Tibial artery (tissue), 4 donors: ENCODE measurements around the gene HSH2D.

Source experiments
- DNase-seq, 2 donors: peaks; one replicate each; pipeline ENCODE4 v3.0.0-alpha.2; 2019
- H3K27ac ChIP-seq, 2 donors: fragments of 200-600 bp; sonication (generic) in 1 of 2; 1 replicate in 1 of 2; 2 replicates in 1 of 2; pipeline ENCODE4 v1.5.1; 2018 to 2019; ENCODE audit warnings: mild to moderate bottlenecking in 1 of 2
- H3K27me3 ChIP-seq, 2 donors: fragments of 200-600 bp; sonication (generic) in 1 of 2; one replicate each; pipeline versions ENCODE4 v1.5.1 to v1.6.0; 2016 to 2019
- H3K36me3 ChIP-seq, 3 donors: fragments of 200-600 bp; sonication (generic) in 2 of 3; one replicate each; pipeline ENCODE4 v1.5.1; 2016 to 2019; ENCODE audit warnings: mild to moderate bottlenecking in 2 of 3
- H3K4me1 ChIP-seq, 4 donors: fragments of 200-600 bp; sonication (generic) in 2 of 4; 1 replicate in 3 of 4; 2 replicates in 1 of 4; pipeline ENCODE4 v1.5.1; 2016 to 2019
- H3K4me3 ChIP-seq, 2 donors: fragments of 200-600 bp; sonication (generic) in 1 of 2; 1 replicate in 1 of 2; 2 replicates in 1 of 2; pipeline ENCODE4 v1.5.1; 2018 to 2019; ENCODE audit warnings: mild to moderate bottlenecking in 2 of 2
- H3K9me3 ChIP-seq, 3 donors: fragments of 200-600 bp; sonication (generic) in 1 of 3; one replicate each; pipeline ENCODE4 v1.5.1; 2016 to 2019
- intact Hi-C: fragments of 100-400 bp; cut with DNase I; formaldehyde crosslinking; loops from one replicate; pipeline ENCODE4 v1.15.0; 2023; ENCODE audit warnings: low total_unique reads
- TF ChIP-seq, protein P1 (sequence below), 2 experiments: fragments of 200-600 bp in 1 of 2; fragments of 450-650 bp in 1 of 2; IDR thresholded peaks; one replicate each; pipeline ENCODE4 v1.5.1; 2017 to 2019; ENCODE audit warnings: antibody characterized with exemption in 2 of 2, mild to moderate bottlenecking in 1 of 2, moderate library complexity in 1 of 2

Gene HSH2D, protein sequence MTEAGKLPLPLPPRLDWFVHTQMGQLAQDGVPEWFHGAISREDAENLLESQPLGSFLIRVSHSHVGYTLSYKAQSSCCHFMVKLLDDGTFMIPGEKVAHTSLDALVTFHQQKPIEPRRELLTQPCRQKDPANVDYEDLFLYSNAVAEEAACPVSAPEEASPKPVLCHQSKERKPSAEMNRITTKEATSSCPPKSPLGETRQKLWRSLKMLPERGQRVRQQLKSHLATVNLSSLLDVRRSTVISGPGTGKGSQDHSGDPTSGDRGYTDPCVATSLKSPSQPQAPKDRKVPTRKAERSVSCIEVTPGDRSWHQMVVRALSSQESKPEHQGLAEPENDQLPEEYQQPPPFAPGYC

DNA sequence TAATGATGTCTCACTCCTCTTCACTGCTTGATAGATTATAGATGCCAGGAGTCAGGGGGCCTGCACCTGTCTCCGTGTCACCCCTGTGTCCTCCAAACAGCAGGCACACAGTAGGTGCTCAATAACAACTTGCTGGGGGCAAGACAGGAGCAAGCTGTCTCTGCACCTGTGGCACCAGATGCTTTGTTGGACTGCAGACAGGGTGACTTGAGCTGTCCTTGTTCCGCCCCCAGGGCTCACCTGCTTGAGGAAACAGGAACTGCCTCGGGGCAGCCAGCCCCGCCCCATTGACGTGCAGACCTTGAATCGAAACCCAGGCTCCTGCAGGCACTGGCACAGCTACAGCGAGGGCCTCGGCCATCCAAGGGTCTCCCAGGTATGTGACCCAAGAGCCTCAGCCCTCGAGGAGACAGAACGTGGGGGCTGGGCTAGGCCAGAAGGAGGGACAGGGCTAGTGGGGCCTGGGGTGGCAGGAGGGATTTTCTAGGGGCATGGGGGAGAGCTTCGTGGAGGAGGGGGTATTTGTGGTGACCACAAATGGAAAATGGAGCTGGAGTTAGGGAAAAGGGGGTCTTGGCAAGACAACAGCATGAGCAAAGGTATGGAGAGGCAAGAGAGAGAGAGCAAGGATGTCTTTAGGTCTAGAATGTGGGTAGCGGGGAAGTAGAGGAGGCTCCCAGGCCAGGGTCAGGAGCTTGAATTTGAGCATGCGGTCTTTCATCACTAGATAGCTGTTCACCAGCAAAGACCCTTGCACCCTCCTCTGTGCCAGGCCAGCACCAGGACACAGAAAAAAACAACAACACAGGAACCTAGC lies at the start of gene HSH2D:
TSS of gene HSH2D (plus strand) at position 287 of the 817 bp plus-strand sequence. CDS start 5,066 bp downstream, outside the sequence.
- H3K9me3 ChIP-seq: no peaks in the 10 kb centered on the region
- no peaks in the 10 kb centered on the region for H3K4me1 ChIP-seq
- no peaks in the 10 kb centered on the region for H3K36me3 ChIP-seq
- DNase-seq: no peak
- TF ChIP-seq, protein P1, sequence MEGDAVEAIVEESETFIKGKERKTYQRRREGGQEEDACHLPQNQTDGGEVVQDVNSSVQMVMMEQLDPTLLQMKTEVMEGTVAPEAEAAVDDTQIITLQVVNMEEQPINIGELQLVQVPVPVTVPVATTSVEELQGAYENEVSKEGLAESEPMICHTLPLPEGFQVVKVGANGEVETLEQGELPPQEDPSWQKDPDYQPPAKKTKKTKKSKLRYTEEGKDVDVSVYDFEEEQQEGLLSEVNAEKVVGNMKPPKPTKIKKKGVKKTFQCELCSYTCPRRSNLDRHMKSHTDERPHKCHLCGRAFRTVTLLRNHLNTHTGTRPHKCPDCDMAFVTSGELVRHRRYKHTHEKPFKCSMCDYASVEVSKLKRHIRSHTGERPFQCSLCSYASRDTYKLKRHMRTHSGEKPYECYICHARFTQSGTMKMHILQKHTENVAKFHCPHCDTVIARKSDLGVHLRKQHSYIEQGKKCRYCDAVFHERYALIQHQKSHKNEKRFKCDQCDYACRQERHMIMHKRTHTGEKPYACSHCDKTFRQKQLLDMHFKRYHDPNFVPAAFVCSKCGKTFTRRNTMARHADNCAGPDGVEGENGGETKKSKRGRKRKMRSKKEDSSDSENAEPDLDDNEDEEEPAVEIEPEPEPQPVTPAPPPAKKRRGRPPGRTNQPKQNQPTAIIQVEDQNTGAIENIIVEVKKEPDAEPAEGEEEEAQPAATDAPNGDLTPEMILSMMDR (IDR thresholded peaks at IDR 0.05): no peak
- H3K27me3 ChIP-seq: peaks cover 0 to 15% of the 10 kb centered on the region in 2 donors
- intact Hi-C loops: no loop called here
- no peak within 1 kb of the TSS for H3K27ac ChIP-seq
- H3K4me3 ChIP-seq: no peak within 1 kb of the TSS

DNA sequence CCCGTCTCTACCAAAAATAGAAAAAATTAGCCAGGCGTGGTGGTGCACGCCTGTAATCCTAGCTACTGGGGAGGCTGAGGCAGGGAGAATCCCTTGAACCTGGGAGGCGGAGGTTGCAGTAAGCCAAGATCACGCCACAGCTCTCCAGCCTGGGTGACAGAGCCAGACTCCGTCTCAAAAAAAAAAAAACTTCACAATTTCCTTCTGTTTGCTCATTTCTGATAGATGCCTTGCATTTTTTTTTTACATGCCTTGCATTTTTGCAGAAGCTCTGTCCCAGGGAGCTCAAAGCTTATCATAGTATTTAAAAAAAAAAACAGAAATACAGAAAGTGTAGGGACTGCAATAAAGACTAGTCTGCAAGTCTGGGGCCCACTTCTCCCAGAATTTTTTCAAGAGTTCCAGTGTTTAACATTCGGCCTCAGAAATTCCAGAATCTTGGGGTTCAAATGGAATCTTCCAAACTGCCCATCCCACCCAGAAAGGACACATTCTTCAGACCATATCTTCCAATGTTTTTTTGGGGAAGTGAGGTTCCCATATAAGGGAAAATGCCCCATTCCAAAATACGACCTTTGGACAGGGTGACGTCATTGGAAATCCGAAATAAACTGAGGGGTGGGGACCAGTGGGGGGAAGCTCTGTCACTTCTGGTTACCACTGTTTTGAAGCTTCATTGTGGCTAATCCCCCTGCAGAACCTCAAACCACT lies 49.0 kb upstream of the HSH2D start:
- Histone ChIP-seq H3K27ac (peak overlapping the region; percentile 61 to 67), H3K27me3 (no peaks in the 10 kb centered on the region), H3K4me1 (peaks cover 0 to 39% (median 22%) of the 10 kb centered on the region in 4 donors), H3K36me3 (peaks cover 97 to 100% (median 99%) of the 10 kb centered on the region in 3 donors), H3K9me3 (no peaks in the 10 kb centered on the region), H3K4me3 (no peak overlapping the region)
- DNase-seq: no peak
- intact Hi-C loops: no loop called here
- TF ChIP-seq, protein P1 (IDR thresholded peaks at IDR 0.05): no peak

DNA sequence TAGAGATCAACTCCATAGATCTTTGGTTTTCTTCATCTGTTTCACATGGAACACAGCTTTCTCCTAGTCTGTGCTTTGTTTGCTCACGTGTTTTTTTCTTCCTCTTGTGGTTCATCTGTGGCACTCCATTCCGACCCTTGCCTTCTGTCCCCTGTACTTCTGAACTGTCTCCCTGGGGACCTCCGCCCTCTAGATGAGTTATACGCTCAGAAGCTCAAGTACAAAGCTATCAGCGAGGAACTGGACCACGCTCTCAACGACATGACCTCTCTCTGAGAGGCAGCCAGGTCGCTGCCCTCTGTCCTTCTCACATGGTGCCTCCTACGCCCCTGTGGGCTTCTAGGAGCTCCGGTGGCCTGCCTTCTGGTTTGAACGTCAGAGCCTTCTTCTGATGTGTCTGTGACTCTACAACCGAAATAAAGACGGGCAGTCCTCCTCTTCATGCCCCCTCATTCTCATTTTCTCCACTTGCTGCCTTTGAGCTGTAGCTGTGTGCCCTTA lies 48.4 kb upstream of the HSH2D start:
- intact Hi-C loops: no loop called here
- no peaks in the 10 kb centered on the region for H3K9me3 ChIP-seq
- no peaks in the 10 kb centered on the region for H3K27me3 ChIP-seq
- peaks cover 97 to 100% (median 99%) of the 10 kb centered on the region in 3 donors for H3K36me3 ChIP-seq
- TF ChIP-seq, protein P1 (IDR thresholded peaks at IDR 0.05): no peak
- peak overlapping the region; percentile 61 to 67 for H3K27ac ChIP-seq
- DNase-seq: no peak
- peaks cover 0 to 39% (median 20%) of the 10 kb centered on the region in 4 donors for H3K4me1 ChIP-seq
- H3K4me3 ChIP-seq: no peak overlapping the region

DNA sequence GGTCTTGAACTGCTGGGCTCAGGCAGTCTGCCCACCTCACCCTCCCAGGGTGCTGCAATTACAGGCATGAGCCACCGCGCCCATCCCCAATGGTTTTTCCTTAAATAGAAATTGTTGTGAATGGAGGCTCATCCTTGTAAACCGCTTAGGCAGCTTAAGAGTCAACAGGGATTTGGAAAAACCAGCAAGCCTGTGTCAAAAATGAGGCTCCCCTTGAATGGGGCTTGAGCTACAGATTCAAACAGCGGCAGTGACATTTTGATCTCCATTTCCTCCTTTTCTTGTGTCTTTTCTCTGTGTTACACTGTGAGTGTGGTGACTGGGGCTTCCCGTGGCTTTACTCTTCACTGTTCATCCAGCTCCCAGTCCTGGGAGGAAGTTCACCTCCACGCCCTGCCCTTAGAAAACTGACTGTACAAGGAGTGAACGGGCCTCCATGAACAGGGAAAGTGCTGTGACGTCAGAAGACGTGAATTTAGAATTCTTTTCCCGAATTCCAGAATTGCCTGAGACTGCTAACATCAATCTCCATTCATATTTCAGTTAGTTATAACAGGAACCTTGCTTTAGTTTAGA lies 47.1 kb upstream of the HSH2D start:
- intact Hi-C loops: no loop called here
- H3K4me1 ChIP-seq: peaks cover 0 to 39% (median 18%) of the 10 kb centered on the region in 4 donors
- peaks cover 97 to 100% (median 99%) of the 10 kb centered on the region in 3 donors for H3K36me3 ChIP-seq

More for the DNA sequence above, 47.1 kb upstream of the HSH2D start:
- no peaks in the 10 kb centered on the region for H3K9me3 ChIP-seq
- TF ChIP-seq, protein P1 (IDR thresholded peaks at IDR 0.05): no peak
- H3K27ac ChIP-seq: peak overlapping the region; percentile 24 to 61
- no peak for DNase-seq
- H3K4me3 ChIP-seq: no peak overlapping the region
- no peaks in the 10 kb centered on the region for H3K27me3 ChIP-seq
